ENCODE data around the gene LYRM4.

Gene LYRM4

DNA sequence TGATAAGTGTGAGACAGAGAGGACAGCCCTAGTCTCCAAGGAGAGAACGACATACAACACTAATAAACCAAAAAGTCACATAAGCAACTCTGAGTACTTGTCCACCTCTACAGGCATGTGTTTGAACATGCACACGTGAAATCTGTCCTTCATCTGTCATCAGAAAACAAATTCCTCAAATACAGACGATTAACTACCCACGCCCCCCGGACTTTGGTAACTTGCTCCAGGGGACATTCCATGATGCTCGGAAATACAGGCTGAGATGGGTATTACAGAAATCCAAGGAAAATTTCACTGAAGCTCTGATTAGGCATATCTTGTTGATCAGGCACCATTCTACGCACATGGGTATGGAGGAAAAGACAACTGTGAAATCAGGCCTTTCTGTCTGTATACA, 57.8 kb downstream of the LYRM4 start:
- Histone ChIP-seq H3K27me3 (no peaks in the 10 kb centered on the region), H3K4me3 (ENCODE audit: low read depth in 1 of 2, low read length in 1 of 2) (no peak overlapping the region), H3K4me1 (ENCODE audit: control insufficient read depth in 1 of 2, insufficient read depth in 1 of 2, low read depth in 1 of 2, low read length in 1 of 2) (peaks cover 28 to 29% of the 10 kb centered on the region in 2 experiments), H3K27ac (no peak overlapping the region), H3K36me3 (no peaks in the 10 kb centered on the region), H3K9me3 (no peaks in the 10 kb centered on the region)
- TF ChIP-seq, protein P1, sequence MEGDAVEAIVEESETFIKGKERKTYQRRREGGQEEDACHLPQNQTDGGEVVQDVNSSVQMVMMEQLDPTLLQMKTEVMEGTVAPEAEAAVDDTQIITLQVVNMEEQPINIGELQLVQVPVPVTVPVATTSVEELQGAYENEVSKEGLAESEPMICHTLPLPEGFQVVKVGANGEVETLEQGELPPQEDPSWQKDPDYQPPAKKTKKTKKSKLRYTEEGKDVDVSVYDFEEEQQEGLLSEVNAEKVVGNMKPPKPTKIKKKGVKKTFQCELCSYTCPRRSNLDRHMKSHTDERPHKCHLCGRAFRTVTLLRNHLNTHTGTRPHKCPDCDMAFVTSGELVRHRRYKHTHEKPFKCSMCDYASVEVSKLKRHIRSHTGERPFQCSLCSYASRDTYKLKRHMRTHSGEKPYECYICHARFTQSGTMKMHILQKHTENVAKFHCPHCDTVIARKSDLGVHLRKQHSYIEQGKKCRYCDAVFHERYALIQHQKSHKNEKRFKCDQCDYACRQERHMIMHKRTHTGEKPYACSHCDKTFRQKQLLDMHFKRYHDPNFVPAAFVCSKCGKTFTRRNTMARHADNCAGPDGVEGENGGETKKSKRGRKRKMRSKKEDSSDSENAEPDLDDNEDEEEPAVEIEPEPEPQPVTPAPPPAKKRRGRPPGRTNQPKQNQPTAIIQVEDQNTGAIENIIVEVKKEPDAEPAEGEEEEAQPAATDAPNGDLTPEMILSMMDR (IDR thresholded peaks at IDR 0.05): no peak

DNA sequence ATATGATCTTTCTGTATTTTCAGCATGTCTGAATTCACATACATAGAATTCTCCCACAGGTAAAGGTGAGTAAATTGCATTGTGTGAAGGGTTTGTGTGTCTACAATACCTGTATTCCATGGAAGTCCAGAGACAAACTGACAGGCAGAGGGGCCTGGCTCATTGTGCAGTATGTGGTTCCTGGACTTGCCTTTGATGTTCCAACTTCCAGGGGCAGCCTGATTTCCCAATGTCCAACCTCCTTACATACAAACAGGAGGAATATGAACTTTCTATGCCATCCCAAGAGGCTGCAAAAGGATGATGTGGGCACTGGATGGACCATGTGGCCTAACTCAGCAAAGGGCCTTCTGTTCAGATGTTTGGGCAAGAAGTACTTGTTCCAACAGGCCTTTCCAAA, 58.5 kb downstream of the LYRM4 start:
- Histone ChIP-seq H3K9me3 (no peaks in the 10 kb centered on the region), H3K36me3 (no peaks in the 10 kb centered on the region), H3K27me3 (no peaks in the 10 kb centered on the region), H3K27ac (no peak overlapping the region), H3K4me1 (ENCODE audit: control insufficient read depth in 1 of 2, insufficient read depth in 1 of 2, low read depth in 1 of 2, low read length in 1 of 2) (peaks cover 28 to 29% of the 10 kb centered on the region in 2 experiments), H3K4me3 (ENCODE audit: low read depth in 1 of 2, low read length in 1 of 2) (no peak overlapping the region)
- TF ChIP-seq, protein P1 (IDR thresholded peaks at IDR 0.05): no peak

DNA sequence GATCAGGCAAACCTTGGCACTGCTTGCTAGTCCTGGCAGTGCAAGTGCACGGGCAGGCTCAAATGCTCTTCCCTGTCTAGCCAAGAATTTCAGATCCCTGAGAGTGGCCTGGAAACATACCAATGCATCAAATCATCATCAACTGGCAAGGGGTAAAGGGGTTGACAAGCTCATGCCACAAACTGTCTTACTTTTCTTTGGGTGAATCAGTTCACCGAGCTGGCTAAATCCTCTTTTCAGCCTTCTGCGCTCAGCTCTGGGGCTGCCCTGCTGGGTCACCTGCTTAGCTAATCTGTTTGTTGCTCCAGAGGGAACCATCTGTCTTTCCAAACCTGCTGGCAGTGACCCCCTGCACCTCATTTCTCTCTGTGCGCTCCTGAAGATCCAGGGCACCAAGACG, 59.5 kb downstream of the LYRM4 start:
- Histone ChIP-seq H3K27ac (no peak overlapping the region), H3K9me3 (no peaks in the 10 kb centered on the region), H3K27me3 (no peaks in the 10 kb centered on the region), H3K4me1 (ENCODE audit: control insufficient read depth in 1 of 2, insufficient read depth in 1 of 2, low read depth in 1 of 2, low read length in 1 of 2) (peaks cover 28 to 29% of the 10 kb centered on the region in 2 experiments), H3K36me3 (no peaks in the 10 kb centered on the region), H3K4me3 (ENCODE audit: low read depth in 1 of 2, low read length in 1 of 2) (no peak overlapping the region)
- TF ChIP-seq, protein P1 (IDR thresholded peaks at IDR 0.05): no peak

DNA sequence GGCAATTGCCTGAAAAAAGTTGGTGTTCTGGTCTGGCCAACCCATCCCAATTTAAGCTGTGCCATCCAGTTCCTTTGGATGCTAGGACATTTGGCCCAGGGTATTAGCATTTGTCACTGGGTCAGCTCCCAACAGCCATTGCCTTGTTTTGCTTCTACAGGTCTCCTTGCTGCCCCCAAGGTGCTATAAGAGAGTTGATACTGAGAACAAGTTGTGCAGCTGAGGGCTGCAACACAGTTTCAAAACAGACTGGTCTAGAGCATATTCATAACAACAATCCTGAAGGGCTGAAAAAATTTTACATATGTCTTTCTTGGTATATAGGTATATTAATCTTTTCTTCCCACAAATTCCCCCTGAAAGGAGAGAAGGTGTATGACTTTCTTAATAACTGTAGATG, 61.0 kb downstream of the LYRM4 start:
- H3K36me3 ChIP-seq: no peaks in the 10 kb centered on the region
- TF ChIP-seq, protein P1 (IDR thresholded peaks at IDR 0.05): no peak
- H3K4me1 ChIP-seq (ENCODE audit: control insufficient read depth in 1 of 2, insufficient read depth in 1 of 2, low read depth in 1 of 2, low read length in 1 of 2): peaks cover 12 to 13% of the 10 kb centered on the region in 2 experiments
- no peak overlapping the region for H3K27ac ChIP-seq
- no peak overlapping the region for H3K4me3 ChIP-seq (ENCODE audit: low read depth in 1 of 2, low read length in 1 of 2)
- no peaks in the 10 kb centered on the region for H3K27me3 ChIP-seq
- no peaks in the 10 kb centered on the region for H3K9me3 ChIP-seq

DNA sequence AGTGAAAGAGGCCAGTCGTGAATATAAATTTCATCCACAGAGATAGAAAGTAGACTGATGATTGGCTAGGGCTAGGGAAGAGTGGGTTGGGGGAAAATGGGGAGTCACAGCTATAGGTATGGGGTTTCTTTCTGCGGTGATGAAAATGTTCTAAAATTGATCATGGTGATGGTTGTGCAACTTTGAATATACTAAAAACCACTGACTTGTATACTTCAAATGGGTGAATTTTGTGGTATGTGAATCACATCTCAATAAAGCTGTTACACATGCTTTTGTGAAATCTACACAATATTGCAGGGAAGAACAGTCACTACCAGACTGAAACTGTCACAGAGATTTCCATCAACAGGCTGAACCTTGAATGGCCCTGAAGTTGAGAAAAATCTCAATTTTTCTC, 61.5 kb downstream of the LYRM4 start:
- no peak overlapping the region for H3K4me3 ChIP-seq (ENCODE audit: low read depth in 1 of 2, low read length in 1 of 2)
- no peaks in the 10 kb centered on the region for H3K27me3 ChIP-seq
- TF ChIP-seq, protein P1 (IDR thresholded peaks at IDR 0.05): no peak

DNA sequence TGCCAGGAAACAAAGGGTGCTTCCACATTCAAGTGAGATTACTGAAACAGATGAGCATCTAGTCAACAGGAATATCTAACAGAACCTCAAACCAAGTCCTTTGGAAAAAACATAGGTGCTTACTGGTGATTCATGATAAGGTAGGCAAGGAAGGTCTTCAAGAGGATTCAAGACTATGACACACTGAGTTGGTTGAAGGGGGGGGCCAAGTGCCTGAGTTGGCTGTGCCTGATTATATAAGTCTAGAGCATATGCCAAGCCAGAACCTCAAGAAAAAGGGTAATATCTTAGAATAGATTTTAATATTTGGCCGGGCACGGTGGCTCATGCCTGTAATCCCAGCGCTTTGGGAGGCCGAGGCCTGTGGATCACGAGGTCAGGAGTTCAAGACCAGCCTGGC, 63.7 kb downstream of the LYRM4 start:
- Histone ChIP-seq H3K27ac (no peak overlapping the region), H3K4me3 (ENCODE audit: low read depth in 1 of 2, low read length in 1 of 2) (no peak overlapping the region), H3K4me1 (ENCODE audit: control insufficient read depth in 1 of 2, insufficient read depth in 1 of 2, low read depth in 1 of 2, low read length in 1 of 2) (no peaks in the 10 kb centered on the region), H3K27me3 (no peaks in the 10 kb centered on the region), H3K36me3 (no peaks in the 10 kb centered on the region), H3K9me3 (no peaks in the 10 kb centered on the region)
- TF ChIP-seq, protein P1 (IDR thresholded peaks at IDR 0.05): no peak

More for the DNA sequence above, 61.5 kb downstream of the LYRM4 start:
- no peaks in the 10 kb centered on the region for H3K36me3 ChIP-seq
- no peak overlapping the region for H3K27ac ChIP-seq
- H3K4me1 ChIP-seq (ENCODE audit: control insufficient read depth in 1 of 2, insufficient read depth in 1 of 2, low read depth in 1 of 2, low read length in 1 of 2): peaks cover 8 to 9% of the 10 kb centered on the region in 2 experiments
- no peaks in the 10 kb centered on the region for H3K9me3 ChIP-seq
